ENCODE results near the gene ZSCAN2. TPM values are rescaled to one million over a fixed set of nuclear protein-coding genes. Genes with fewer than 3 reads are reported as not detected.
"Not testable (repeated sequence)": the region's sequence is repeated elsewhere in the genome, so short reads cannot be mapped to it uniquely, and the experiment has no call there.

ZSCAN2 gene
- total and polyA plus RNA-seq, 4 donors: 9.7 to 16.2 (median 14.0) TPM

GRCh38 chr15:84579261-84579721 lies 21.5 kb upstream of the ZSCAN2 start:
- H3K36me3 ChIP-seq (ENCODE audit: control insufficient read depth, insufficient read depth, low read length); H3K27ac ChIP-seq (ENCODE audit: low read depth, low read length); H3K27me3 ChIP-seq (ENCODE audit: control insufficient read depth, insufficient read depth, low read length); H3K9me3 ChIP-seq (ENCODE audit: control insufficient read depth, insufficient read depth, low read length); H3K4me3 ChIP-seq (ENCODE audit: low read depth, low read length); H3K4me1 ChIP-seq (ENCODE audit: control insufficient read depth, insufficient read depth, low read length): not testable (repeated sequence)
- WGBS (ENCODE audit: insufficient coverage): 56% methylated on average over 4 of the region's 7 CpGs
- DNase-seq (ENCODE audit: low read depth in 4 of 6, low spot score in 6 of 6): peak in 2 of 6 donors; percentile 35 to 70

- not testable (repeated sequence) for H3K27ac ChIP-seq (ENCODE audit: low read depth, low read length); H3K4me3 ChIP-seq (ENCODE audit: low read depth, low read length); H3K27me3 ChIP-seq (ENCODE audit: control insufficient read depth, insufficient read depth, low read length); H3K9me3 ChIP-seq (ENCODE audit: control insufficient read depth, insufficient read depth, low read length); DNase-seq (ENCODE audit: low read depth in 4 of 6, low spot score in 6 of 6); H3K36me3 ChIP-seq (ENCODE audit: control insufficient read depth, insufficient read depth, low read length); H3K4me1 ChIP-seq (ENCODE audit: control insufficient read depth, insufficient read depth, low read length)
- no CpG with 5 or more reads among the region's 7 CpGs for WGBS (ENCODE audit: insufficient coverage)
Observed at GRCh38 chr15:84581676-84582428, 19.0 kb upstream of the ZSCAN2 start.

GRCh38 chr15:84582583-84583157 lies 18.1 kb upstream of the ZSCAN2 start:
- H3K36me3 ChIP-seq (ENCODE audit: control insufficient read depth, insufficient read depth, low read length): no peaks in the 10 kb centered on the region
- WGBS (ENCODE audit: insufficient coverage): 88% methylated on average over 1 of the region's 2 CpGs
- H3K4me1 ChIP-seq (ENCODE audit: control insufficient read depth, insufficient read depth, low read length): peaks cover 3% of the 10 kb centered on the region
- no peak overlapping the region for H3K27ac ChIP-seq (ENCODE audit: low read depth, low read length)
- no peak for DNase-seq (ENCODE audit: low read depth in 4 of 6, low spot score in 6 of 6)
- H3K4me3 ChIP-seq (ENCODE audit: low read depth, low read length): no peak overlapping the region
- no peaks in the 10 kb centered on the region for H3K27me3 ChIP-seq (ENCODE audit: control insufficient read depth, insufficient read depth, low read length)
- H3K9me3 ChIP-seq (ENCODE audit: control insufficient read depth, insufficient read depth, low read length): no peaks in the 10 kb centered on the region

- H3K27me3 ChIP-seq (ENCODE audit: control insufficient read depth, insufficient read depth, low read length); H3K4me3 ChIP-seq (ENCODE audit: low read depth, low read length); H3K27ac ChIP-seq (ENCODE audit: low read depth, low read length); H3K9me3 ChIP-seq (ENCODE audit: control insufficient read depth, insufficient read depth, low read length); H3K4me1 ChIP-seq (ENCODE audit: control insufficient read depth, insufficient read depth, low read length); H3K36me3 ChIP-seq (ENCODE audit: control insufficient read depth, insufficient read depth, low read length): not testable (repeated sequence)
- peak in 2 of 6 donors; percentile 32 to 43 for DNase-seq (ENCODE audit: low read depth in 4 of 6, low spot score in 6 of 6)
- WGBS (ENCODE audit: insufficient coverage): 31% methylated on average over 4 of the region's 4 CpGs
Observed at GRCh38 chr15:84583921-84584320, 16.9 kb upstream of the ZSCAN2 start.

- H3K27ac ChIP-seq (ENCODE audit: low read depth, low read length): no peak overlapping the region
- no peak for DNase-seq (ENCODE audit: low read depth in 4 of 6, low spot score in 6 of 6)
- no peak overlapping the region for H3K4me3 ChIP-seq (ENCODE audit: low read depth, low read length)
- no peaks in the 10 kb centered on the region for H3K9me3 ChIP-seq (ENCODE audit: control insufficient read depth, insufficient read depth, low read length)
- no peaks in the 10 kb centered on the region for H3K36me3 ChIP-seq (ENCODE audit: control insufficient read depth, insufficient read depth, low read length)
- H3K27me3 ChIP-seq (ENCODE audit: control insufficient read depth, insufficient read depth, low read length): no peaks in the 10 kb centered on the region
- no CpG with 5 or more reads among the region's 6 CpGs for whole genome bisulfite sequencing (ENCODE audit: insufficient coverage)
- peaks cover 8% of the 10 kb centered on the region for H3K4me1 ChIP-seq (ENCODE audit: control insufficient read depth, insufficient read depth, low read length)
Observed at GRCh38 chr15:84586696-84587095, 14.1 kb upstream of the ZSCAN2 start.

- no peak overlapping the region for H3K27ac ChIP-seq (ENCODE audit: low read depth, low read length)
- H3K4me1 ChIP-seq (ENCODE audit: control insufficient read depth, insufficient read depth, low read length): peaks cover 8% of the 10 kb centered on the region
- peak overlapping the region; percentile 29 for H3K4me3 ChIP-seq (ENCODE audit: low read depth, low read length)
- 29% methylated on average over 21 of the region's 26 CpGs for WGBS (ENCODE audit: insufficient coverage)
- H3K27me3 ChIP-seq (ENCODE audit: control insufficient read depth, insufficient read depth, low read length): no peaks in the 10 kb centered on the region
- no peaks in the 10 kb centered on the region for H3K36me3 ChIP-seq (ENCODE audit: control insufficient read depth, insufficient read depth, low read length)
- DNase-seq (ENCODE audit: low read depth in 4 of 6, low spot score in 6 of 6): peak in 5 of 6 donors; percentile 57 to 95 (median 75)
- H3K9me3 ChIP-seq (ENCODE audit: control insufficient read depth, insufficient read depth, low read length): no peaks in the 10 kb centered on the region
Observed at GRCh38 chr15:84588053-84588874, 12.5 kb upstream of the ZSCAN2 start.

GRCh38 chr15:84590406-84590805 lies 10.4 kb upstream of the ZSCAN2 start:
- Histone ChIP-seq H3K27me3 (ENCODE audit: control insufficient read depth, insufficient read depth, low read length) (no peaks in the 10 kb centered on the region), H3K4me3 (ENCODE audit: low read depth, low read length) (no peak overlapping the region)

GRCh38 chr15:84591815-84592214 lies 9.0 kb upstream of the ZSCAN2 start:
- no CpG with 5 or more reads among the region's 1 CpG for WGBS (ENCODE audit: insufficient coverage)
- no peaks in the 10 kb centered on the region for H3K27me3 ChIP-seq (ENCODE audit: control insufficient read depth, insufficient read depth, low read length)
- no peak for DNase-seq (ENCODE audit: low read depth in 4 of 6, low spot score in 6 of 6)

More at GRCh38 chr15:84590406-84590805, 10.4 kb upstream of the ZSCAN2 start:
- H3K27ac ChIP-seq (ENCODE audit: low read depth, low read length): no peak overlapping the region
- 90% methylated on average over 1 of the region's 2 CpGs for WGBS (ENCODE audit: insufficient coverage)
- DNase-seq (ENCODE audit: low read depth in 4 of 6, low spot score in 6 of 6): no peak
- H3K4me1 ChIP-seq (ENCODE audit: control insufficient read depth, insufficient read depth, low read length): peaks cover 8% of the 10 kb centered on the region
- H3K36me3 ChIP-seq (ENCODE audit: control insufficient read depth, insufficient read depth, low read length): no peaks in the 10 kb centered on the region
- no peaks in the 10 kb centered on the region for H3K9me3 ChIP-seq (ENCODE audit: control insufficient read depth, insufficient read depth, low read length)

GRCh38 chr15:84594617-84595290 lies 6.1 kb upstream of the ZSCAN2 start:
- Histone ChIP-seq H3K9me3 (ENCODE audit: control insufficient read depth, insufficient read depth, low read length) (no peaks in the 10 kb centered on the region), H3K27me3 (ENCODE audit: control insufficient read depth, insufficient read depth, low read length) (no peaks in the 10 kb centered on the region), H3K36me3 (ENCODE audit: control insufficient read depth, insufficient read depth, low read length) (no peaks in the 10 kb centered on the region), H3K4me1 (ENCODE audit: control insufficient read depth, insufficient read depth, low read length) (peaks cover under 1% of the 10 kb centered on the region), H3K4me3 (ENCODE audit: low read depth, low read length) (no peak overlapping the region), H3K27ac (ENCODE audit: low read depth, low read length) (no peak overlapping the region)
- DNase-seq (ENCODE audit: low read depth in 4 of 6, low spot score in 6 of 6): no peak
- WGBS (ENCODE audit: insufficient coverage): 17% methylated on average over 1 of the region's 3 CpGs

More at GRCh38 chr15:84591815-84592214, 9.0 kb upstream of the ZSCAN2 start:
- H3K4me3 ChIP-seq (ENCODE audit: low read depth, low read length): no peak overlapping the region
- H3K36me3 ChIP-seq (ENCODE audit: control insufficient read depth, insufficient read depth, low read length): no peaks in the 10 kb centered on the region
- H3K9me3 ChIP-seq (ENCODE audit: control insufficient read depth, insufficient read depth, low read length): no peaks in the 10 kb centered on the region
- H3K27ac ChIP-seq (ENCODE audit: low read depth, low read length): no peak overlapping the region
- H3K4me1 ChIP-seq (ENCODE audit: control insufficient read depth, insufficient read depth, low read length): peaks cover 7% of the 10 kb centered on the region

All from spinal cord (tissue), 10 donors.